Peyer's patch (tissue), 4 donors: ENCODE data around the gene UBE2E3. TPM values are rescaled to one million over a fixed set of nuclear protein-coding genes. Genes with fewer than 3 reads are reported as not detected.
A peak's percentile ranks its signal among the peaks of the same experiment; 100 is the strongest.

Experiments
- DNase-seq, 3 donors: peaks; one replicate each; pipeline ENCODE4 v3.0.0-alpha.2; 2017 to 2019
- H3K27ac ChIP-seq, 4 donors: fragments of 200-600 bp; sonication (generic); one replicate each; pipeline ENCODE4 v1.5.1; 2016 to 2019
- H3K27me3 ChIP-seq, 2 donors: fragments of 200-600 bp; sonication (generic); one replicate each; pipeline ENCODE4 v1.5.1; 2019
- H3K36me3 ChIP-seq, 3 donors: fragments of 200-600 bp; sonication (generic); one replicate each; pipeline ENCODE4 v1.5.1; 2016 to 2019
- H3K4me1 ChIP-seq, 4 donors: fragments of 200-600 bp; sonication (generic); one replicate each; pipeline ENCODE4 v1.5.1; 2016 to 2019
- H3K4me3 ChIP-seq, 4 donors: fragments of 200-600 bp; sonication (generic); 1 replicate in 3 of 4; 2 replicates in 1 of 4; pipeline ENCODE4 v1.5.1; 2016 to 2019; ENCODE audit warnings: mild to moderate bottlenecking in 1 of 4
- H3K9me3 ChIP-seq, 4 donors: fragments of 200-600 bp; sonication (generic); one replicate each; pipeline ENCODE4 v1.5.1; 2016 to 2019; ENCODE audit warnings: mild to moderate bottlenecking in 1 of 4
- POLR2A ChIP-seq, 2 donors: fragments of 450-650 bp; IDR thresholded peaks; one replicate each; pipeline ENCODE4 v1.5.1; 2017; ENCODE audit warnings: antibody characterized with exemption in 2 of 2, mild to moderate bottlenecking in 2 of 2, moderate library complexity in 2 of 2
- total RNA-seq, 4 donors: library from RNA; depleted of rRNA; stranded (reverse); fragments of >200 nt; gene quantifications; one replicate each; pipeline ENCODE4 v1.1.0, GENCODE V29; 2016
- TF ChIP-seq, protein P1 (sequence below), 6 experiments: fragments of 450-650 bp in 4 of 6; fragments of 200-600 bp in 2 of 6; sonication (generic) in 1 of 6; IDR thresholded peaks; one replicate each; pipeline ENCODE4 v1.5.1; 2017 to 2019; ENCODE audit warnings: antibody characterized with exemption in 6 of 6, mild to moderate bottlenecking in 3 of 6, moderate library complexity in 1 of 6

The UBE2E3 gene
- total RNA-seq, 4 donors from 2014 or later: 52.3 to 96.6 (median 72.8) TPM

DNA sequence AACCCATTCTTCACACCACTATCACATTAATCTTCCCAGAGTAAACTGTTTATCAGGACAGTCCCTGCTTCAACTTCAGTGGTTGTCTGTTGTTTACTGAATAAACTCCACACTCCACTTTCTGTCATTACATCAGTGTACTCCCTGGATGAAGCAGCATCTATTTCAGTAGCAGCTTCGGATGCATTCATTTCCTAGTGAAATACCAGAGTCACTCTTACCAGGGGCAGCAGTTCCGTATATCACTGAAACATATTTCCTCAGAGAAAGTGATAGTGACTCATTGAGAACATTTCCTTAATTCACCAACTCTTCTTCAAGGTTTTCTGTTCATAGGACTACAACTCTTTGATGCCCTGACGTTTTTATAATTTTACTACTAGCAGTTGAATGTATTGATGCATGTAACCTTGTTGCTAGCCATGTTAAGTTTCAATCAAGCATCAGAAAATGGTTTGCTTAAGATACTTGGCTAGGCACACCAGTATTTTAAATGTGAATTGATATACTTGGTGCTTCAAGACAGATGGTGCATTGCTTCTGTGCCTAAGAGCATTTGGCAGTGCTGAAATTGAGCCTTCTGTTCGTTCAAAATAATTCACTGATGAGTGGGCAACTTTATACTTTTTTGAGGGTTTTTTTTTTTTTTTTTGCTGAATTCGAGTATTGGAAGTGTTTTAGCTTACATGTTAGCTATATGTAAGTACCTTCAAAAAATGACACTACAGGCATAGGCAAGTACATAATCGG lies 92.3 kb downstream of the UBE2E3 start:
- H3K36me3 ChIP-seq: no peaks in the 10 kb centered on the region
- H3K4me1 ChIP-seq: no peaks in the 10 kb centered on the region
- DNase-seq: no peak
- TF ChIP-seq, protein P1, sequence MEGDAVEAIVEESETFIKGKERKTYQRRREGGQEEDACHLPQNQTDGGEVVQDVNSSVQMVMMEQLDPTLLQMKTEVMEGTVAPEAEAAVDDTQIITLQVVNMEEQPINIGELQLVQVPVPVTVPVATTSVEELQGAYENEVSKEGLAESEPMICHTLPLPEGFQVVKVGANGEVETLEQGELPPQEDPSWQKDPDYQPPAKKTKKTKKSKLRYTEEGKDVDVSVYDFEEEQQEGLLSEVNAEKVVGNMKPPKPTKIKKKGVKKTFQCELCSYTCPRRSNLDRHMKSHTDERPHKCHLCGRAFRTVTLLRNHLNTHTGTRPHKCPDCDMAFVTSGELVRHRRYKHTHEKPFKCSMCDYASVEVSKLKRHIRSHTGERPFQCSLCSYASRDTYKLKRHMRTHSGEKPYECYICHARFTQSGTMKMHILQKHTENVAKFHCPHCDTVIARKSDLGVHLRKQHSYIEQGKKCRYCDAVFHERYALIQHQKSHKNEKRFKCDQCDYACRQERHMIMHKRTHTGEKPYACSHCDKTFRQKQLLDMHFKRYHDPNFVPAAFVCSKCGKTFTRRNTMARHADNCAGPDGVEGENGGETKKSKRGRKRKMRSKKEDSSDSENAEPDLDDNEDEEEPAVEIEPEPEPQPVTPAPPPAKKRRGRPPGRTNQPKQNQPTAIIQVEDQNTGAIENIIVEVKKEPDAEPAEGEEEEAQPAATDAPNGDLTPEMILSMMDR (IDR thresholded peaks at IDR 0.05): no peak
- no peak for TF ChIP-seq POLR2A (IDR thresholded peaks at IDR 0.05)
- H3K4me3 ChIP-seq: no peak overlapping the region
- H3K27ac ChIP-seq: no peak overlapping the region
- H3K27me3 ChIP-seq: no peaks in the 10 kb centered on the region
- H3K9me3 ChIP-seq: no peaks in the 10 kb centered on the region

DNA sequence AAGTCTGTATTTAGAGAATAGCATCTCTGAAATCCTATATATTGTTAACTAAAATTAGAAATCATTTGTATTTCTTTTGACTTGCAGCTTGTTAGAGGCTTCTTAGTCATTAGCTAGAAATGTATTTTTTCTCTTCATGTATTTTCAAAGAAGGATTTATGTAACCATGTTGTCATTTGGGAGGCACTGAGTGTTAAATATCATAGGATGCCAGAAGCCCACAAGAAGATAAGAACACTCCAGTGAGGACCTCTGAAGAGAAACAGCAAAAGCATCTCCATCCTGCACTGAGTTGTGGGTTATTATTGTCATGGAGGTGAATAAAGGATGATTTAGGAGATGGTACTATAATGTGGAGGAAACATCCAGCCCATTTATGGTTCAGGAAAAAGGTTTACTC lies 93.5 kb downstream of the UBE2E3 start:
- DNase-seq: no peak
- no peak overlapping the region for H3K4me3 ChIP-seq
- no peaks in the 10 kb centered on the region for H3K9me3 ChIP-seq
- H3K4me1 ChIP-seq: no peaks in the 10 kb centered on the region
- no peaks in the 10 kb centered on the region for H3K36me3 ChIP-seq
- TF ChIP-seq, protein P1 (IDR thresholded peaks at IDR 0.05): no peak
- TF ChIP-seq POLR2A (IDR thresholded peaks at IDR 0.05): no peak
- no peaks in the 10 kb centered on the region for H3K27me3 ChIP-seq
- H3K27ac ChIP-seq: no peak overlapping the region

DNA sequence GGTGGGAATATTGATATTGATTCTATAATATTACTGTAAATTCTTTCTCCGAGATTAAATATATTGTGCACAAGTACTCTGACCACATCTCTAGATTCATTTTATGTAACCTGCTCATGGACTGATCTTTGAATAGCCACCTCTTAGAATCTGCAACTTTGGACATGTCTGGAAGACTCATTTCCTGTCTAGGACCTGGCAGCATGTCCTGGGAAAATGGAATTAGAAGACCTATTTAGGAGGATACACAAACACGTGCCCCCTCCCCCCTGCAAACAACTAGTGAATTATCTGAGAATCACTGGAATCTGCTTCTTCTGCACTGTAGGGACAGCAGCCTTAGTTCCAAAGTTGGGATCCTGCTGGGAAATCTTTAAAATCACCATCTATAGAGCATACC lies 94.1 kb downstream of the UBE2E3 start:
- DNase-seq: no peak
- no peaks in the 10 kb centered on the region for H3K9me3 ChIP-seq
- no peaks in the 10 kb centered on the region for H3K27me3 ChIP-seq
- H3K4me1 ChIP-seq: no peaks in the 10 kb centered on the region
- TF ChIP-seq POLR2A (IDR thresholded peaks at IDR 0.05): no peak
- TF ChIP-seq, protein P1 (IDR thresholded peaks at IDR 0.05): no peak
- H3K36me3 ChIP-seq: no peaks in the 10 kb centered on the region
- H3K4me3 ChIP-seq: no peak overlapping the region
- H3K27ac ChIP-seq: no peak overlapping the region

DNA sequence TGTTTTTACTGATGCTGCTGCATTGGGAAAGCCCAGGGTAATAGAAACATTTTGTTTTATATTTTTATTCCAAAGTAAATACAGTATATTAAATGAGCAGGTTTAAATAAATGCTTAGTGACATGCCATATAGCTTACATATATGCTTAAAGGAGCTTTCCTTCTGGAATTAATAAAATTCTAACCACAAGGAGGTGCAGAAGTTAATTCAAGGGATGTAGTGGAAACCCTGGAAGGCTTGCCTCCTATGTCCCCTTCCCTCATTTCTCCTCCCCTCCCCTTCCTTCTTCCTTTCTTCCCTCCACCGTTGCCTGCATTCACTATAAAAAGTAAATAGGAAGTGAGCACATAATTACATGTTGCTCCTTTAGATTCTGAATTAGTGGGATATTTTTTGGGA lies 96.3 kb downstream of the UBE2E3 start:
- H3K4me3 ChIP-seq: no peak overlapping the region
- H3K27ac ChIP-seq: no peak overlapping the region
- no peaks in the 10 kb centered on the region for H3K4me1 ChIP-seq
- H3K27me3 ChIP-seq: no peaks in the 10 kb centered on the region
- no peak for TF ChIP-seq POLR2A (IDR thresholded peaks at IDR 0.05)
- TF ChIP-seq, protein P1 (IDR thresholded peaks at IDR 0.05): no peak
- no peaks in the 10 kb centered on the region for H3K9me3 ChIP-seq
- DNase-seq: no peak
- H3K36me3 ChIP-seq: no peaks in the 10 kb centered on the region

DNA sequence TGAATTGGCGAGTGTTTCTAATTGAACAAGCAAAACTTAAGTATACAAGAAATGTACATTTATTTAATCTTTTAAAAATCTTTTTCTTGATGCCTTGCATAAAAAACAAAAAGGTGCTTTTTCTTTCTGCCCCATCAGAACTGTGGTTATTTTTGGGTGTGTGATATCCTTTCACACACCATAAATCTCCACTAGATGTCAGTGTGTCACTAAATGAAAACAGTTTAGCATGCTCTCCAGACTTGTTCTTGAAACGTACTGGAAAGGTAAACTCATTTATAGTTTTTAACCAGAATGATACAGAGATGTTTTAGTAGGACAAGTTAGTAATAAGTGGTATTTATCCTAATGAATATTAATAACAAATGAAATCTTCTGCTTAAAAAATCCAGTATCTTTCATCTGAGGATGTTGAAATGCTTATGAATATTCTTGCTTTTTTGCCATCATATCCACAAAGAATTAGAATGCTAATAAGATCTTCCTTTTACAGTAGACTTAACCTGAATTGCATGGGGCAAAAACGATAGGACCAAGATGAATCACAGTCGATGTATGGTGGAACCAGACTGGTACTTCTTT lies 96.8 kb downstream of the UBE2E3 start:
- no peaks in the 10 kb centered on the region for H3K36me3 ChIP-seq
- H3K4me1 ChIP-seq: no peaks in the 10 kb centered on the region
- no peak for DNase-seq
- H3K9me3 ChIP-seq: no peaks in the 10 kb centered on the region
- H3K27ac ChIP-seq: no peak overlapping the region
- TF ChIP-seq, protein P1 (IDR thresholded peaks at IDR 0.05): peak; percentile 36 to 86 (median 67)
- TF ChIP-seq POLR2A (IDR thresholded peaks at IDR 0.05): no peak
- no peaks in the 10 kb centered on the region for H3K27me3 ChIP-seq
- no peak overlapping the region for H3K4me3 ChIP-seq
